ENCODE measurements around the gene NAA35. TPM values are rescaled to one million over a fixed set of nuclear protein-coding genes. Genes with fewer than 3 reads are reported as not detected.

The NAA35 gene
- total RNA-seq, 2 experiments from 2014 or later, result 9.5 to 20.2 TPM

DNA sequence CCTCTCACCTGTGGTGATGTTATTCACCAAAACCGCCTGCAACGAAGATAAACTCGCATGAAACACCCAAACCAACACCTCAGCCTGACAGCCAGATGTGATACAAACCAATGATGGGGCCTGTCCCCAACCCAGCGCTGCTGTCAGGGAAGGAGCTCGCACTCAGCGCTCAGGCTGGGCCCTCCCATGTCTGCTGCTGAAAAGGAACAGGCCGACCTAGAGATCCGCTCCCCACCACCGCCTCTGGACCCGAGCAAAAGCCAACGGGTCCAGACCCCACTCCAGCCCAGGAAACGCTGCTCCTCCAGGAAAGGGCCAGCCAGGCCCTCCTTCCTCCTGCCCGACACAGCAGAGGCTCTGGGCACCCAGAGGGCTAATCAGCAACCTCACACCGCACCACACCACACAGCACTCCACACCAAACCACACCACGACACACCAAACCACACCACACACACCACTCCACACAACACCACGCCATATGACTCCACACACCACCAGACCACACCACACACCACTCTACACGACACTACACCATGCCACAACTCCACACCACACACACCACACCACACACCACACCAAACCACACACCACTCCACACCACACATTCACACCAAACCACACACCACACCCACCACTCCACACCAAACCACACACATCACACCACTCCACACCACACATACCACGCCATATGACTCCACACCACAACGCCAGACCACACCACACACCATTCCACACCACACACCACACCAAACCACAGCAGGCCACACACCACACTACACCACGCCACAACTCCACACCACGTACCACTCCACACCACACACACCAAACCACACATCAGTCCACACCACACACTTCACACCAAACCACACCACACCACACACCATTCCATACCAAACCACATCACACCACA is 111.9 kb downstream of the NAA35 start:
- intact Hi-C loops (cut with micrococcal nuclease; ENCODE audit: unreplicated experiment), result no loop called here
- Histone ChIP-seq H3K9me2 (ENCODE audit: insufficient read depth, low read length) (no peaks in the 10 kb centered on the region), H4K20me1 (ENCODE audit: insufficient read depth, low read length) (no peaks in the 10 kb centered on the region), H3K4me3 (ENCODE audit: low read depth, low read length, poor library complexity, severe bottlenecking) (no peak overlapping the region), H3K4me1 (ENCODE audit: insufficient read depth, low read length, poor library complexity, severe bottlenecking) (no peaks in the 10 kb centered on the region), H3K27ac (ENCODE audit: low read depth, low read length, poor library complexity, severe bottlenecking) (no peak overlapping the region), H3K79me2 (ENCODE audit: insufficient read depth, low read depth, low read length) (no peaks in the 10 kb centered on the region), H3K9me3 (ENCODE audit: low read length) (no peaks in the 10 kb centered on the region), H2AFZ (ENCODE audit: low read length) (no peak overlapping the region), H3K4me2 (ENCODE audit: low read length) (no peak overlapping the region), H3K36me3 (ENCODE audit: insufficient read depth, low read length) (no peaks in the 10 kb centered on the region)
- TF ChIP-seq, protein P1, sequence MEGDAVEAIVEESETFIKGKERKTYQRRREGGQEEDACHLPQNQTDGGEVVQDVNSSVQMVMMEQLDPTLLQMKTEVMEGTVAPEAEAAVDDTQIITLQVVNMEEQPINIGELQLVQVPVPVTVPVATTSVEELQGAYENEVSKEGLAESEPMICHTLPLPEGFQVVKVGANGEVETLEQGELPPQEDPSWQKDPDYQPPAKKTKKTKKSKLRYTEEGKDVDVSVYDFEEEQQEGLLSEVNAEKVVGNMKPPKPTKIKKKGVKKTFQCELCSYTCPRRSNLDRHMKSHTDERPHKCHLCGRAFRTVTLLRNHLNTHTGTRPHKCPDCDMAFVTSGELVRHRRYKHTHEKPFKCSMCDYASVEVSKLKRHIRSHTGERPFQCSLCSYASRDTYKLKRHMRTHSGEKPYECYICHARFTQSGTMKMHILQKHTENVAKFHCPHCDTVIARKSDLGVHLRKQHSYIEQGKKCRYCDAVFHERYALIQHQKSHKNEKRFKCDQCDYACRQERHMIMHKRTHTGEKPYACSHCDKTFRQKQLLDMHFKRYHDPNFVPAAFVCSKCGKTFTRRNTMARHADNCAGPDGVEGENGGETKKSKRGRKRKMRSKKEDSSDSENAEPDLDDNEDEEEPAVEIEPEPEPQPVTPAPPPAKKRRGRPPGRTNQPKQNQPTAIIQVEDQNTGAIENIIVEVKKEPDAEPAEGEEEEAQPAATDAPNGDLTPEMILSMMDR (conservative IDR thresholded peaks at IDR 0.05; ENCODE audit: low read length), result no peak
- TF ChIP-seq EZH2phosphoT487 (IDR thresholded peaks at IDR 0.05; ENCODE audit: borderline replicate concordance, low read depth, low read length), result no peak
- no TSS peak for BruUV-seq (replicated peaks)
- ChIA-PET POLR2A (interaction anchor here (0.6 kb wide), 1 partner anchor 91 kb away, joined by 4 read pairs; no protein-coding TSS in a partner anchor), CTCF (ENCODE audit: unreplicated experiment) (no interaction called here)
- DNase-seq (ENCODE audit: low spot score), result no peak

DNA sequence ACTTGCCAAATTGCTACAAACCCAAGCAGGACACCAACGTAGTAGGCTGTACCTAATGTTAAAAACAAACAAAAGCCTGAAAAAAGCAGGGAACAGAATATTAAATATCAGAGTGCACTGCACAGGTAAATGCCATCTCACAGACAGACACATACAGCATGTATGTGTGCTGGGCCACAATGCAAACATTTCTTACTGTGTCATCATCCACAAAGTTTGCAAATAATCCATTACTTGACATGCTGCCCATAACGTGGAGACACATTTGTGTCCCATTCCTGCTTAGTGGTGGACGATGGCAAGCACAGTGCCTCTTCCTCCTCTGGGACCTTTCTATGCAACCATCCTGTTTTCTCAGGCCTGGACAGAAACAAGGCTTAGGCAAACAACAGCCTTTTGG is 113.7 kb downstream of the NAA35 start:
- no TSS peak for BruUV-seq (replicated peaks)
- Histone ChIP-seq H3K9me3 (ENCODE audit: low read length) (no peaks in the 10 kb centered on the region), H3K27ac (ENCODE audit: low read depth, low read length, poor library complexity, severe bottlenecking) (no peak overlapping the region), H3K36me3 (ENCODE audit: insufficient read depth, low read length) (no peaks in the 10 kb centered on the region), H4K20me1 (ENCODE audit: insufficient read depth, low read length) (no peaks in the 10 kb centered on the region), H2AFZ (ENCODE audit: low read length) (no peak overlapping the region), H3K4me2 (ENCODE audit: low read length) (no peak overlapping the region), H3K79me2 (ENCODE audit: insufficient read depth, low read depth, low read length) (no peaks in the 10 kb centered on the region), H3K9me2 (ENCODE audit: insufficient read depth, low read length) (no peaks in the 10 kb centered on the region), H3K4me1 (ENCODE audit: insufficient read depth, low read length, poor library complexity, severe bottlenecking) (no peaks in the 10 kb centered on the region), H3K4me3 (ENCODE audit: low read depth, low read length, poor library complexity, severe bottlenecking) (no peak overlapping the region)
- intact Hi-C loops (cut with micrococcal nuclease; ENCODE audit: unreplicated experiment), result no loop called here
- no peak for DNase-seq (ENCODE audit: low spot score)
- ChIA-PET CTCF (ENCODE audit: unreplicated experiment) (no interaction called here), POLR2A (interaction anchor here (0.5 kb wide), 1 partner anchor 179 kb away, joined by 3 read pairs; no protein-coding TSS in a partner anchor)
- no peak for TF ChIP-seq EZH2phosphoT487 (IDR thresholded peaks at IDR 0.05; ENCODE audit: borderline replicate concordance, low read depth, low read length)
- TF ChIP-seq, protein P1 (conservative IDR thresholded peaks at IDR 0.05; ENCODE audit: low read length), result no peak

DNA sequence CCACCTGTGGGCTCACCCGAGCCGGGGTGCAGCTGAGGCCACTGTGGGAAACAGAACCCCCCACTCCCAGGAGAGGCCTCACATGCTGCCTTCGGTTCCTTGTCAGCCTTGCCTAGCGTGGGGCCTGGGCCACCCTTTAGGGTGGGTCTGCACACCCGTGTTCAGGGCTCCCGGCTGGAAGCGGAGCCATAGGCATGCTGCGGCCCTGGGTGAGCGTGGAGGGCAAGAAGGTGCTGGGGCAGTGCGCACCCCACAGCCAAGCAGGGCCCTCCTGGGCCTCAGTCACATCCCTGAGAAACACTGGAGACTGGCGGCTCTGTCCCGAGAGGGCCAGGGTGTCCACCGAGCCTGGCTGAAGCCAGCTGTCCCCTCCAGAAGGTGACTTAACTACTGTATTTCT is 116.5 kb downstream of the NAA35 start:
- ChIA-PET POLR2A (interaction anchor here (1.3 kb wide), 1 partner anchor 11 kb away, joined by 3 read pairs; no protein-coding TSS in a partner anchor), CTCF (ENCODE audit: unreplicated experiment) (no interaction called here)

More for the DNA sequence above, 116.5 kb downstream of the NAA35 start:
- Histone ChIP-seq H3K4me1 (ENCODE audit: insufficient read depth, low read length, poor library complexity, severe bottlenecking) (no peaks in the 10 kb centered on the region), H3K9me3 (ENCODE audit: low read length) (no peaks in the 10 kb centered on the region), H3K27ac (ENCODE audit: low read depth, low read length, poor library complexity, severe bottlenecking) (no peak overlapping the region), H4K20me1 (ENCODE audit: insufficient read depth, low read length) (no peaks in the 10 kb centered on the region), H3K36me3 (ENCODE audit: insufficient read depth, low read length) (no peaks in the 10 kb centered on the region), H3K4me3 (ENCODE audit: low read depth, low read length, poor library complexity, severe bottlenecking) (no peak overlapping the region), H2AFZ (ENCODE audit: low read length) (no peak overlapping the region), H3K4me2 (ENCODE audit: low read length) (no peak overlapping the region), H3K79me2 (ENCODE audit: insufficient read depth, low read depth, low read length) (no peaks in the 10 kb centered on the region), H3K9me2 (ENCODE audit: insufficient read depth, low read length) (no peaks in the 10 kb centered on the region)
- intact Hi-C loops (cut with micrococcal nuclease; ENCODE audit: unreplicated experiment), result no loop called here
- BruUV-seq (replicated peaks), result no TSS peak
- TF ChIP-seq, protein P1 (conservative IDR thresholded peaks at IDR 0.05; ENCODE audit: low read length), result no peak
- TF ChIP-seq EZH2phosphoT487 (IDR thresholded peaks at IDR 0.05; ENCODE audit: borderline replicate concordance, low read depth, low read length), result no peak
- DNase-seq (ENCODE audit: low spot score), result no peak

Data from OCI-LY7 (cell line).